ENCODE measurements around the gene TRMT112.
"Not testable (repeated sequence)": the region's sequence is repeated elsewhere in the genome, so short reads cannot be mapped to it uniquely, and the experiment has no call there.

TRMT112 gene

GRCh38 chr11:64314805-64315561 lies 2.4 kb downstream of the TRMT112 start:
- no peak for DNase-seq (ENCODE audit: insufficient read length, low spot score)
- no peak for FAIRE-seq

GRCh38 chr11:64314146-64314804 lies 3.1 kb downstream of the TRMT112 start:
- DNase-seq (ENCODE audit: insufficient read length, low spot score) (no peak), FAIRE-seq (no peak)

GRCh38 chr11:64313491-64314145 lies 3.7 kb downstream of the TRMT112 start:
- DNase-seq (ENCODE audit: insufficient read length, low spot score) (no peak), FAIRE-seq (no peak)

GRCh38 chr11:64312947-64313346 lies 4.4 kb downstream of the TRMT112 start:
- DNase-seq (ENCODE audit: insufficient read length, low spot score): no peak
- no peak for FAIRE-seq

- not testable (repeated sequence) for FAIRE-seq; DNase-seq (ENCODE audit: insufficient read length, low spot score)
These were observed 9.6 kb downstream of the TRMT112 start for GRCh38 chr11:64307795-64308194.

GRCh38 chr11:64306876-64307622 lies 10.3 kb downstream of the TRMT112 start:
- FAIRE-seq: no peak
- no peak for DNase-seq (ENCODE audit: insufficient read length, low spot score)

GRCh38 chr11:64306563-64306875 lies 10.8 kb downstream of the TRMT112 start:
- FAIRE-seq (no peak), DNase-seq (ENCODE audit: insufficient read length, low spot score) (no peak)

GRCh38 chr11:64305691-64306562 lies 11.4 kb downstream of the TRMT112 start:
- DNase-seq (ENCODE audit: insufficient read length, low spot score) (no peak), FAIRE-seq (no peak)

- DNase-seq (ENCODE audit: insufficient read length, low spot score) (peak; percentile 94), FAIRE-seq (peak; percentile 77)
These were observed 12.2 kb downstream of the TRMT112 start, which contains the start of gene ESRRA for GRCh38 chr11:64305075-64305690. TSS of gene ESRRA (plus strand) at chr11:64305524. CDS start at chr11:64307180, 1,656 bp downstream.

GRCh38 chr11:64304316-64305072 lies 12.9 kb downstream of the TRMT112 start:
- no peak for FAIRE-seq
- peak; percentile 91 for DNase-seq (ENCODE audit: insufficient read length, low spot score)

- DNase-seq (ENCODE audit: insufficient read length, low spot score) (no peak), FAIRE-seq (no peak)
These were observed 13.4 kb downstream of the TRMT112 start for GRCh38 chr11:64304032-64304315.

GRCh38 chr11:64303109-64304031 lies 14.0 kb downstream of the TRMT112 start:
- FAIRE-seq (no peak), DNase-seq (ENCODE audit: insufficient read length, low spot score) (no peak)

GRCh38 chr11:64299847-64300648 lies 17.3 kb downstream of the TRMT112 start, which contains the start of gene CATSPERZ:
TSS of gene CATSPERZ (plus strand) at chr11:64300358. CDS start at chr11:64300411, 53 bp downstream.
- no peak for FAIRE-seq
- DNase-seq (ENCODE audit: insufficient read length, low spot score): no peak

GRCh38 chr11:64298966-64299846 lies 18.2 kb downstream of the TRMT112 start:
- DNase-seq (ENCODE audit: insufficient read length, low spot score) (no peak), FAIRE-seq (no peak)

- DNase-seq (ENCODE audit: insufficient read length, low spot score) (no peak), FAIRE-seq (no peak)
These were observed 19.5 kb downstream of the TRMT112 start for GRCh38 chr11:64297699-64298358.
